Cardiac muscle cell (in vitro differentiated cells and primary cell): Measurements from ENCODE around the gene ZNF480. TPM values are rescaled to one million over a fixed set of nuclear protein-coding genes. Genes with fewer than 3 reads are reported as not detected.
"Not testable (repeated sequence)": the region's sequence is repeated elsewhere in the genome, so short reads cannot be mapped to it uniquely, and the experiment has no call there.

ENCODE experiments used
- DNase-seq, 2 donors: peaks; one replicate each; pipeline versions ENCODE4 v3.0.0 to v3.0.0-alpha.2; 2010 to 2017; ENCODE audit warnings: low read depth in 1 of 2, low spot score in 1 of 2
- H3K27ac ChIP-seq: fragments of 200-600 bp; sonication (generic); 2 replicates; pipeline ENCODE4 v1.5.1; 2016
- H3K27me3 ChIP-seq: fragments of 200-600 bp; sonication (generic); 2 replicates; pipeline ENCODE4 v1.6.0; 2016; ENCODE audit warnings: control low read depth
- H3K36me3 ChIP-seq: fragments of 200-600 bp; sonication (generic); 2 replicates; pipeline ENCODE4 v1.5.1; 2016; ENCODE audit warnings: control low read depth
- H3K4me1 ChIP-seq: fragments of 200-600 bp; sonication (generic); 2 replicates; pipeline ENCODE4 v1.8.1; 2017; ENCODE audit warnings: low read depth, mild to moderate bottlenecking, mixed run types
- H3K4me3 ChIP-seq: fragments of 200-600 bp; sonication (generic); 2 replicates; pipeline ENCODE4 v1.5.1; 2016; ENCODE audit warnings: mild to moderate bottlenecking
- H3K9me3 ChIP-seq: fragments of 200-600 bp; sonication (generic); 2 replicates; pipeline ENCODE4 v1.5.1; 2017; ENCODE audit warnings: low read depth, mild to moderate bottlenecking, control low read depth
- polyA plus RNA-seq: library from polyadenylated mRNA; unstranded; fragments of >200 nt; fragmentation: Nextera tagmentation; extraction: Ambion mirVana; gene quantifications from 2 replicates; pipeline ENCODE4 v1.2.1, GENCODE V29; 2016
- total RNA-seq: library from RNA; depleted of rRNA; stranded (reverse); fragments of >200 nt; gene quantifications from 2 replicates; pipeline ENCODE4 v1.2.3, GENCODE V29; 2016
- TF ChIP-seq, protein P1 (sequence below): IDR thresholded peaks from 2 replicates; pipeline ENCODE4 v1.5.1; 2012; ENCODE audit warnings: low read depth, mild to moderate bottlenecking, low read length

The ZNF480 gene
- total and polyA plus RNA-seq, 2 experiments from 2014 or later = 13.6 to 20.6 TPM

- no peak for DNase-seq
- TF ChIP-seq, protein P1, sequence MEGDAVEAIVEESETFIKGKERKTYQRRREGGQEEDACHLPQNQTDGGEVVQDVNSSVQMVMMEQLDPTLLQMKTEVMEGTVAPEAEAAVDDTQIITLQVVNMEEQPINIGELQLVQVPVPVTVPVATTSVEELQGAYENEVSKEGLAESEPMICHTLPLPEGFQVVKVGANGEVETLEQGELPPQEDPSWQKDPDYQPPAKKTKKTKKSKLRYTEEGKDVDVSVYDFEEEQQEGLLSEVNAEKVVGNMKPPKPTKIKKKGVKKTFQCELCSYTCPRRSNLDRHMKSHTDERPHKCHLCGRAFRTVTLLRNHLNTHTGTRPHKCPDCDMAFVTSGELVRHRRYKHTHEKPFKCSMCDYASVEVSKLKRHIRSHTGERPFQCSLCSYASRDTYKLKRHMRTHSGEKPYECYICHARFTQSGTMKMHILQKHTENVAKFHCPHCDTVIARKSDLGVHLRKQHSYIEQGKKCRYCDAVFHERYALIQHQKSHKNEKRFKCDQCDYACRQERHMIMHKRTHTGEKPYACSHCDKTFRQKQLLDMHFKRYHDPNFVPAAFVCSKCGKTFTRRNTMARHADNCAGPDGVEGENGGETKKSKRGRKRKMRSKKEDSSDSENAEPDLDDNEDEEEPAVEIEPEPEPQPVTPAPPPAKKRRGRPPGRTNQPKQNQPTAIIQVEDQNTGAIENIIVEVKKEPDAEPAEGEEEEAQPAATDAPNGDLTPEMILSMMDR = no peak
- H3K27me3 ChIP-seq = no peaks in the 10 kb centered on the region
- no peaks in the 10 kb centered on the region for H3K4me1 ChIP-seq
- H3K36me3 ChIP-seq = peaks cover 33% of the 10 kb centered on the region
- H3K27ac ChIP-seq = no peak overlapping the region
- H3K4me3 ChIP-seq = no peak overlapping the region
- no peaks in the 10 kb centered on the region for H3K9me3 ChIP-seq
Observed at GRCh38 chr19:52286256-52286655, 10.7 kb upstream of the ZNF480 start.

- no peaks in the 10 kb centered on the region for H3K9me3 ChIP-seq
- no peaks in the 10 kb centered on the region for H3K27me3 ChIP-seq
- TF ChIP-seq, protein P1 = no peak
- no peak overlapping the region for H3K4me3 ChIP-seq
- H3K36me3 ChIP-seq = peaks cover 19% of the 10 kb centered on the region
- DNase-seq = no peak
- peak overlapping the region; percentile 26 for H3K27ac ChIP-seq
- no peaks in the 10 kb centered on the region for H3K4me1 ChIP-seq
Observed at GRCh38 chr19:52291781-52292180, 5.2 kb upstream of the ZNF480 start.

DNA sequence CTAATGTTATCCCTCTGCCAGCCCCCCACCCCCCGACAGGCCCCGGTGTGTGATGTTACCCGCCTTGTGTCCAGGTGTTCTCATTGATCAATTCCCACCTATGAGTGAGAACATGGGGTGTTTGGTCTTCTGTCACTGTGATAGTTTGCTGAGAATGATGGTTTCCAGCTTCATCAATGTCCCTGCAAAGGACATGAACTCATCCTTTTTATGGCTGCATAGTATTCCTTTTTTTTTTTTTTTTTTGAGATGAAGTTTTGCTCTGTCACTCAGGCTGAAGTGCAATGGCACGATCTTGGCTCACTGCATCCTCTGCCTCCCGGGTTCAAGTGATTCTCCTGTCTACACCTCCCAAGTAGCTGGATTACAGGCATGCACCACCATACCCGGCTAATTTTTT, 4.0 kb upstream of the ZNF480 start:
- H3K9me3 ChIP-seq, H3K27ac ChIP-seq, H3K4me3 ChIP-seq, H3K27me3 ChIP-seq, DNase-seq, H3K4me1 ChIP-seq: not testable (repeated sequence)
- peaks cover 19% of the 10 kb centered on the region for H3K36me3 ChIP-seq

DNA sequence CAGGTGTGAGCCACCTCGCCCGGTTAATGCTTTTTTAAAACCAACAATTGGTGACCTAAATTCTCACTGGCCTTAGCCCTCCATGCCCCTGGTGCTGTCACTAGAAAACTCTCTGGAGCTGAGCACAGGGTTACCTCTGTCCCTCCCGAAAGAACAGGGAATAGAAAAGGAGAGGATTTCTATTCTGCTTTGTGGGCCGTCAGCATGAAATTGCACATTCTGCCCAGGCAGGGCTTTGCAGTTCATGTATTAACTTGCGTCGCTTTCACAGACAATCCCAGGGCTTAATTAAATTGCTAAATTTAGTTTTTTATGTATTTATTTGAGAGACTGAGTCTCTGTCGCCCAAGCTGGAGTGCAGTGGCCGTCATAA, 583 bp upstream of the ZNF480 start:
- H3K4me1 ChIP-seq = peaks cover 8% of the 10 kb centered on the region
- H3K27me3 ChIP-seq = no peaks in the 10 kb centered on the region
- TF ChIP-seq, protein P1 = no peak
- H3K4me3 ChIP-seq = peak overlapping the region; percentile 98
- peak in 1 of 2 donors; percentile 2 for DNase-seq
- no peaks in the 10 kb centered on the region for H3K9me3 ChIP-seq
- H3K27ac ChIP-seq = no peak overlapping the region
- H3K36me3 ChIP-seq = peaks cover 13% of the 10 kb centered on the region

DNA sequence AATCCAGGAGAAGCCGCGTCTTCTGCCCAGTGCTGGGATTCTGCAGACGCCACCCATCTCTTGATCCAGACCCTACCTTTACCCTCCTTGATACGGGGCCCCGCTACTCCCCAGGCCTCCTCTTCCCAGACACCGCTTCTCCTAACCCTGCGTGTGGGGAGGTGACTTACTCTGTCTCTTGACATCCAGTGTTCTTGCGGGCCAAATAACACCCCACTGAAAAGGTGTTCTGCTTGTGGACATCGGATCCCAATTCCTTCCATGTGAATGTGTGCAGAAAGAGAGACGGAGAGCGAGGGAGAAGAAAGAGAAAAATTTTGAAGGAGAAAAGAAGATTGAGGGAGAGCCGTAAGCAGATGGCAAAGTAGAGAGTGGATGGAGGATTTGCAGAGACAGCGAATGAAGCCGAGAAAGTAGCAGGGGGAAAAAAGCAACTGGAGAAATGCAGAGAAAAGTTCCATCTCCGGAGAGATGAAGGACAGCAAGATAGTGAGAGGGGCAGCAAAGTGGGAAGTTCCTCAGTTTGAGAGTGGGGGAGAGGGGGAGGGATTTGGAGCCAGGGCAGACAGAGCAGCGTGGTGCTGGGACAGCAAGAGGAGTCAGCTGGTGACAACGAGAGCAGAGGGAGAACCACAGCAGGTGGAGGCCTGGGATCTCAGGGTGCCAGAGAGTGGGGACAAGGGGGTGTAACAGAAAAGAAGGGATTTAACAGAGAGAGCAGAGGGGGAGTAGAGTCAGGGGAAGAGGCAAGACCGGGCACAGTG, 814 bp downstream of the ZNF480 start:
- TF ChIP-seq, protein P1 = no peak

DNA sequence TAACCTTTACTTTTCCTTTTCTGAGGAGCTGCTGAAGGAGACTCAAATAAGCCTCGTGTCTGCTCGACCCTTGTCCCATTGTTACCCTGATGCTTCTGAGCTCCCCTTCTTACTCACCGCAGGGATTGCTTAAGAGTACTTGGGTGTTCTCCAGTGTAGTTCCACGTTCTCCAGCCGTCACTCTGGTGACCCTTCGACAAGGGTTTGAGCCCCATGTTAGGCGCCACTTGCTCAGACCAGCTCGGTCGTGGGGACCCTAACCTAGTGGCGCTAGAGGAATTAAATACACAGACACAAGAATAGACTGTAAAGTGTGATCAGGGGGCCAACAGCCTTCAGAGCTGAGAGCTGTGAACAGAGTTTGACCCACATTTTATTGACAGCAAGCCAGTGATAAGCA, 10.3 kb downstream of the ZNF480 start:
- H3K36me3 ChIP-seq = peaks cover 19% of the 10 kb centered on the region
- H3K9me3 ChIP-seq = peaks cover 14% of the 10 kb centered on the region
- H3K27ac ChIP-seq = no peak overlapping the region
- H3K4me3 ChIP-seq = no peak overlapping the region
- no peaks in the 10 kb centered on the region for H3K27me3 ChIP-seq
- no peaks in the 10 kb centered on the region for H3K4me1 ChIP-seq
- DNase-seq = peak in 1 of 2 donors; percentile 34
- TF ChIP-seq, protein P1 = no peak

More for the DNA sequence above, 814 bp downstream of the ZNF480 start:
- Histone ChIP-seq H3K4me1 (peaks cover 8% of the 10 kb centered on the region), H3K9me3 (no peaks in the 10 kb centered on the region), H3K4me3 (peak overlapping the region; percentile 98), H3K27me3 (no peaks in the 10 kb centered on the region), H3K36me3 (peaks cover 24% of the 10 kb centered on the region), H3K27ac (peak overlapping the region; percentile 93)
- DNase-seq = peak; percentile 8 to 22
